Left ventricle myocardium superior (tissue), 1 donor: ENCODE results near the gene SPO11. TPM values are rescaled to one million over a fixed set of nuclear protein-coding genes. Genes with fewer than 3 reads are reported as not detected.

Source experiments
- ATAC-seq: fragments of 200-7000 bp; cut with Tn5 transposase; one replicate; pipeline ENCODE4 v1.9.1; 2020; ENCODE audit warnings: mild to moderate bottlenecking, moderate library complexity
- DNase-seq: peaks from one replicate; pipeline ENCODE4 v3.0.0-alpha.2; 2020
- intact Hi-C: fragments of 100-400 bp; cut with micrococcal nuclease; formaldehyde crosslinking; loops from one replicate; pipeline ENCODE4 v1.11.0; 2022
- total RNA-seq: library from RNA; stranded (reverse); fragmentation: NEBNext Ultra II Directional; extraction: Animal tissue kit (Norgen Biotek cat#: 25700); gene quantifications from one replicate; pipeline ENCODE4 v1.2.1, GENCODE V29; 2021
- donor health status: DM: no; HTN: yes; CAD: no; lungs with severe emphysema.

Gene SPO11
- total RNA-seq, 1 donor from 2014 or later, result not detected

GRCh38 chr20:57364451-57364850 lies 34.8 kb downstream of the SPO11 start:
- ATAC-seq, result no peak
- intact Hi-C loops, result no loop called here

GRCh38 chr20:57369596-57369995 lies 40.0 kb downstream of the SPO11 start:
- intact Hi-C loops, result no loop called here
- no peak for ATAC-seq

More at GRCh38 chr20:57364451-57364850, 34.8 kb downstream of the SPO11 start:
- DNase-seq, result no peak

GRCh38 chr20:57370316-57370715 lies 40.7 kb downstream of the SPO11 start:
- intact Hi-C loops, result no loop called here
- ATAC-seq (no peak), DNase-seq (no peak)

More at GRCh38 chr20:57369596-57369995, 40.0 kb downstream of the SPO11 start:
- no peak for DNase-seq

- ATAC-seq, result no peak
- no peak for DNase-seq
- intact Hi-C loops, result no loop called here
These were observed 41.8 kb downstream of the SPO11 start for GRCh38 chr20:57371363-57371762.

GRCh38 chr20:57372157-57372556 lies 42.6 kb downstream of the SPO11 start:
- ATAC-seq, result no peak
- no peak for DNase-seq
- intact Hi-C loops, result no loop called here

GRCh38 chr20:57372581-57373350 lies 43.2 kb downstream of the SPO11 start:
- intact Hi-C loops, result no loop called here
- no peak for ATAC-seq

GRCh38 chr20:57374343-57374930 lies 44.8 kb downstream of the SPO11 start:
- DNase-seq, result no peak
- intact Hi-C loops, result no loop called here
- no peak for ATAC-seq

More at GRCh38 chr20:57372581-57373350, 43.2 kb downstream of the SPO11 start:
- DNase-seq, result no peak

DNA sequence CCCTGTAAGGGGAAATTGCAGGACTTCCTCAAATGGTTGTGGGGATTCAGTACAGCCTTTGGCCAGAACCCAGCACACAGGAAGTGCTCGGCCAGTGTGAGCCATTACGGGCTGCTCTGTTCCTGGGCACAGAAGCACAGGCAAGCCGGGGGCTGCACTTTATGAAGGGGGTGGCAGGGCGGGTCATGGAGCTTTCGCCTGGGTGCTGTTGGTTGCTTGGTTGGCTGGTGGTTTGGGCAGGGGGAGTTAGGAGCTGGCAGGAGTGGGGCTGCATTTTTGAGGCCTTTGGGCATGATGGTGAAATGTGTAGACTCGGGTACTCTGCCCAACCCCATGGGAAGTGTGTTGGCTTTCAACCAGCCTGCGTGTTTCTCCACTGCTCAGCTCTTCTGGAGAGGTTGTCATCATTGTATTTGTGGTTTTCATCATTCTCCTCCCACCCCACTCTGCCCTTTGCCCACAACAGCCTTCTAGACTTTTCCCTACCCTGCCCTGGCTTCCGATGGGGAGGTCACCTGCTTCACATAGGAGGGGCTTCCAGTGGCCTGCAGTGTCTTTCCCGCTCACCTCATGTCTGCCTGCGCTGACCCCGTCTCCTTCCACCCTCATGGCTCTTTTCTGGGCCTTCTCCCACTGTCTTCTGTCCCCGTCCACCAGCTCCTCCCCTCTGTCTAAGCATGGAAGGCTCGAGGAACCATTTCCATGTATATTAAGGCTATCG lies 45.5 kb downstream of the SPO11 start:
- intact Hi-C loops, result no loop called here
- DNase-seq (no peak), ATAC-seq (peak; percentile 80)

DNA sequence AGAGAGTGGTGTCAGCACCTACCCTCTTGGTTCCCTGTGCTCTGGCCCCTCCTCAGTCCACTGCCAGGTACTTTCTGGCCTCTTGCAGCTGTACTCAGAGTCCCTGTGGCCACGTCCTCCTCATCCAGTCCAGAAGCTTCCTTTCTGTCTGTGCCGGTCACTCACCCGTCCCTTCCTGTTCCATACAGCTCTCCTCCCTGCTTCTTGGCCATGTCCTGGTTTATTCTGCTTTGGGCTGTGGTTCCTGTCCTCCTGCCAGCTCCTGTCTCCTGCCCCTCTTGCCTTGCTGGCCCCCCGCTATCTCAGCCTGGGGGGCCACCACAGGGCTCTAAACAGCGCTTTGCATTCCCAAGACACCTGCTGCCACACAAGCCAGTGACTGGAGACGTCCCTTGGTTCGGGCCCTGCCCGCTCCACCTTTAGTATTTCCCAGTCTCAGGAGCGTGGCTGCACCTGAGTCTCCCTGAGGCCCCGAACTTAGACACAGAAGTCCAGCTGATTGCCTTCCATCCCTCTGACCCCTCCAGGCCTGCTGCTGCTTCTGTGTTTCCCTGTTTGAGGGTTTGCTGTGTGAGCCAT lies 46.1 kb downstream of the SPO11 start:
- no peak for DNase-seq
- peak; percentile 44 for ATAC-seq
- intact Hi-C loops, result no loop called here

DNA sequence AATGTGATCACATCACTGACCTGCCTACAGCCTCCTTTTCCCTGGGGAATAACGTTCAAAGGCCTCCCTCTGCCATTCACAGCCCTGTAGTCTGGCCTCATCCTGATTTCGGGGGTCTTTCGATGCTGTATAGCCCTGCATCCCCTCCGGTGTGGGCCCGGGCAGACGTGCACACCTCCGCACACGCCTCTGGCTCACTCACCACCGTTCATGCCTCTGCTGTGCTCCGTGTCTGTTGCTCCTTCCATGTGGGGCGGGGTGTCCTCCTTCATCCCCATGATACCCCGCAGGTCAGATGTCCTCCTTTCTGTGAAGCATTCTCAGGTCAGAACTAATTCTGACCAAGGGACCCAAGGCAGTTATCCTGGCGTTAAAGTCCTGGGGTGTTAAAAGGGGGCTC lies 47.7 kb downstream of the SPO11 start:
- ATAC-seq (no peak), DNase-seq (no peak)
- intact Hi-C loops, result no loop called here

DNA sequence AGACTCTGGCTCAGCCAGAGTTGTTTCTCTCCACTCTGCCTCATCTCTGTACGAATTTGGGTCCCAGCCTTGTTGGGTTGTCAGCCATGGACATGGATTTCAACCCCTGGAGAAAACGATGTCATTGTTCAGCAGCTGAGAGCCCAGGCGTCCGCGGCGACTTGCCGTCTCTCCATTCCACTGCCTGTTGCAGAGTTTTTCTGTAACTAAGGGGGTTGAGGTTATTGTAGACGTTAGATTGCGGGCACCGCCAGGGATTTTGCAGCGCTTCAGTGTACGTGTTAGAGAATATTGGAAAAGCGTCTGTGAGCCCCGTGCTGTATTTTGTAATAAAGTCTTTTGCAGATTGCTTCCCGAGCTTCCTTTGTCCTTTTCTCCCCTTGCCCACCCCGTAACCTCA lies 48.5 kb downstream of the SPO11 start:
- no peak for ATAC-seq
- intact Hi-C loops, result no loop called here
- DNase-seq, result no peak

DNA sequence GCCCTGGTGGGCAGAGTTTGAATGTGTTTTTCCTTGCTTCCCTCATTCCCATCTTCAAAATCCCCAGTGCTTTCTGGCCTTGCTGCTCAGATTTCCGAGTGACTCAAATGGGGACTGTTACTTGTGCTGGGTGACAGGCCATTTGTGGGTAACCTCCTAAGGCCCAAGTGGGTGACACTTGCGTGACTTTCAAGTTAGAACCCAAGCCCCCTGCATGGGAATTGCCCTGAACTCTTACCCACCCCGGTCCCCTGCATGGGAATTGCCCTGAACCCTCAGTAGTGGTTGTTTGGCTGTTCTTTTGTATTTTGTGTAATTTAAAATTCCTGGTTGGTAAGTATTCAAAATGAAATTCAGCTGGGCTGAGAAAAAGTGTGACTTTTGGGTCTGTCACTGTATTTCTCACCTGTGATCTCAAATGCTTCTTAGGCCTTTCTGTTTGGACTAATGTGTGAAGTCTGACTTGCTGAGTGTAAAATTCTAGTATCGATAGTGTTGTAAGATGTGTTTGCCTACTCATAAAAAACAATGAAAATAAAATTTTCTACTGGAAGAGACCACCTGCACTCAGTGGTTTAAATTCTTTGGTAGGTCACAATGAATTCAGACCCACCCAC lies 49.2 kb downstream of the SPO11 start:
- ATAC-seq, result no peak
- DNase-seq, result no peak
- intact Hi-C loops, result no loop called here

DNA sequence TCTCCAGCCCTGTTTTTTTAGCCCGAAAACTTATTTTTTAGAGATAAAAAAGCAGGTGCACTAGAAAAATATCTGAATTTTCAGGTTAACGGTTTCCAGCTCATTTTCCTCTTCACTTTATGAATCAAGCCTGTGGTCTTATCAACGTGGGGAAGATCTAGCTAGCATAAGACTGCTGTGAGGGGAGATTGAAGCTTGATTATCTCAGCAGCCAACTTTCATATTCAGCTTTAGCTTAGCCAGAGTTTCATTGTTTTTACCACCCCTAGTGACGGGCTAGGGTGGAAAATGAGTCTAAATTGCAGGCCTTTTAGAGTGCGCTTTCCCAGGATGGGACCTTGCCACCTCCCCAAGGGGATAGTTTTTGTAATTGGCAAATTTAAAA lies 49.7 kb downstream of the SPO11 start:
- ATAC-seq, result no peak
- DNase-seq, result no peak
- intact Hi-C loops, result no loop called here

- DNase-seq (no peak), ATAC-seq (no peak)
- intact Hi-C loops, result loop anchor here (10.0 kb wide), 1 partner anchor 55 kb away; no protein-coding TSS in a partner anchor
These were observed 50.6 kb downstream of the SPO11 start for GRCh38 chr20:57380081-57380750.

DNA sequence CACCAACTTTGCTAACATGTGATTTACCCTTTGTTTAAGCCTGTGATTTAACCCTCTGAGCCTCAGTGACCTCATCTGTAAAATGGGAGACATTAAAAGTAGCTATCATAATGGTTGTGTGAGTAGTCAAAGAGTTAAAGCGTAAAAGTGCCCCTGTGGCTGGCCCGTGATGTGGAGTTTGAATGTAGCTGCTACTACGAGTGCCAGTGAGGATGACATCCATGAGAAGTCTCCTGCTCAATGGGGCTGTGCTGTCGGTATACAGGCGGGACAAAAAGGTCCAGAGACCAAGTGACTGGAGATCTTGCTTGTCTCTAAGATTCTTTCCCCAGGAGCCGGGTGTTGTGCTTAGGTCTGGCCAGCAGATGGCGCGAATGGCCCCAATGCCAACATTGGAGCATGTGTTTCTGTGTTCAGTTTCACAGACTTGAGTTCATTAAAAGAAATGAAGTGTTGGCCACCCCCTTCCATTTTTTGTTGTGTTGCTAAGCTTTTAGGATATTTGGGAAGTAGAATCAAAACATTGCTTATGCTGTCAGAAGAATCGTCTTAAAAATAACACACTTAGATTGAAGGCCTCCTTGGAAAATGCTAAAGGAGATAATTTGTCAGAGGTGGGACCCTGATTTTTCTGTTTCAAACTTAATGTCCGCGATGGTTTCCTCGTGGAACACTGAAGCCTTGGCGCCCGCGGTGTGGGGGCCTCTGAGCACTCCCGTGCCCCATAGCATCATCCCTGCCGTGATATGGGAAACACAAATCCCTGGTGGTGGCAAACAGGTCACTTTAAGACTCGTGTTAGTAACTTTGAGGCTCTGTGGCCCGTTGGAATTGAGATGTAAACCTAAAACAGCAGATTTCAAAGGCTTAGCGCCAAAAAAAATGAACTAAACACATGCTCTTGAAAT lies 52.2 kb downstream of the SPO11 start:
- DNase-seq (peak; percentile 86), ATAC-seq (peak; percentile 58)
- intact Hi-C loops, result loop anchor here (2.0 to 10.0 kb wide), 2 partner anchors 53 to 113 kb away; no protein-coding TSS in a partner anchor

DNA sequence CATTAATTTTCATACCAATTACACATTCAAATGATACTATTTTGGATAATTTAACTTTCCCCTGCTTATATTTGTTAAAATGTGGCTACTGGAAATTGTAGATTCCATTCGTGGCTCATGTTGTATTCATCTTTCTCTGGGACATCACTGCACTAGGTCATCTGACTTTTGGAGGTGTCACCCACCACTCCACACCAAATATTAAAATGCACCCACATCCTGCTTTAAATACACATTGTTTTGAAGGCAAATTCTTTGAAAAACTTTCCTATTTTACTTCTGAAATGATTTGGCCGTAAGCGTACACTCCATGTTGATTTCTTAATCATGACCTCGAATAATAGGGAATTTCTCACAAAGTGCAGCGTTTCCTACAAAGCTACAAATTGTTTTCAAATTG lies 52.9 kb downstream of the SPO11 start:
- intact Hi-C loops, result loop anchor here (2.0 to 10.0 kb wide), 2 partner anchors 52 to 112 kb away; no protein-coding TSS in a partner anchor
- DNase-seq, result no peak
- no peak for ATAC-seq

- no peak for ATAC-seq
- intact Hi-C loops, result loop anchor here (2.0 to 10.0 kb wide), 2 partner anchors 51 to 111 kb away; no protein-coding TSS in a partner anchor
- DNase-seq, result no peak
These were observed 54.1 kb downstream of the SPO11 start for GRCh38 chr20:57383447-57384347.
